HTR-8/SVneo (cell line): Measurements from ENCODE around the gene GHDC.
"Not testable (repeated sequence)": the region's sequence is repeated elsewhere in the genome, so short reads cannot be mapped to it uniquely, and the experiment has no call there.

Experiments
- DNase-seq: peaks from one replicate; pipeline ENCODE4 v3.0.0; 2011; ENCODE audit warnings: low spot score, mixed read lengths; ENCODE audit not compliant: insufficient read length
- FAIRE-seq: peaks from 2 replicates; lab custom pipeline; 2011; peaks lifted over from hg19 to GRCh38; lab: Jason Lieb, UNC

GHDC gene

GRCh38 chr17:42193969-42194899 is at the start of gene GHDC:
Gene GHDC (minus strand): TSS chr17:42194494. CDS start chr17:42193581, 913 bp downstream.
- peak; percentile 91 for DNase-seq
- FAIRE-seq, result peak; percentile 79

- DNase-seq (no peak), FAIRE-seq (no peak)
Observed at GRCh38 chr17:42243493-42243982, 49.2 kb upstream of the GHDC start.

- DNase-seq (no peak), FAIRE-seq (no peak)
Observed at GRCh38 chr17:42241871-42242270, 47.6 kb upstream of the GHDC start.

GRCh38 chr17:42240863-42241262 is 46.6 kb upstream of the GHDC start:
- not testable (repeated sequence) for FAIRE-seq, DNase-seq

GRCh38 chr17:42240201-42240600 is 45.9 kb upstream of the GHDC start:
- FAIRE-seq (peak; percentile 63), DNase-seq (no peak)

- not testable (repeated sequence) for DNase-seq, FAIRE-seq
Observed at GRCh38 chr17:42239576-42239975, 45.3 kb upstream of the GHDC start.

GRCh38 chr17:42236760-42237159 is 42.5 kb upstream of the GHDC start:
- peak; percentile 33 for FAIRE-seq
- DNase-seq, result no peak

- FAIRE-seq, result no peak
- DNase-seq, result no peak
Observed at GRCh38 chr17:42233994-42234393, 39.7 kb upstream of the GHDC start.

- DNase-seq (no peak), FAIRE-seq (no peak)
Observed at GRCh38 chr17:42233156-42233555, 38.9 kb upstream of the GHDC start.

- FAIRE-seq (no peak), DNase-seq (no peak)
Observed at GRCh38 chr17:42230225-42230624, 35.9 kb upstream of the GHDC start.

- DNase-seq, result no peak
Observed at GRCh38 chr17:42227849-42228700, 33.8 kb upstream of the GHDC start.

GRCh38 chr17:42225646-42226045 is 31.4 kb upstream of the GHDC start:
- DNase-seq (no peak), FAIRE-seq (no peak)

More at GRCh38 chr17:42227849-42228700, 33.8 kb upstream of the GHDC start:
- FAIRE-seq, result no peak

- no peak for DNase-seq
- no peak for FAIRE-seq
Observed at GRCh38 chr17:42224651-42225050, 30.4 kb upstream of the GHDC start.

GRCh38 chr17:42221886-42222745 is 27.8 kb upstream of the GHDC start:
- FAIRE-seq (peak; percentile 99), DNase-seq (peak; percentile 67)

GRCh38 chr17:42219280-42219679 is 25.0 kb upstream of the GHDC start:
- FAIRE-seq, DNase-seq: not testable (repeated sequence)

GRCh38 chr17:42214156-42214555 is 19.9 kb upstream of the GHDC start:
- no peak for DNase-seq
- FAIRE-seq, result no peak

GRCh38 chr17:42212382-42212781 is 18.1 kb upstream of the GHDC start:
- FAIRE-seq (no peak), DNase-seq (no peak)

GRCh38 chr17:42211921-42212341 is 17.6 kb upstream of the GHDC start:
- peak; percentile 89 for FAIRE-seq
- DNase-seq, result not testable (repeated sequence)

GRCh38 chr17:42210046-42210445 is 15.8 kb upstream of the GHDC start:
- FAIRE-seq (no peak), DNase-seq (no peak)
